ENCODE measurements around the gene APOBEC4. TPM values are rescaled to one million over a fixed set of nuclear protein-coding genes. Genes with fewer than 3 reads are reported as not detected.

Gene APOBEC4
- total and polyA plus RNA-seq, 7 experiments from 2014 or later: 0.19 TPM; not detected in 6

DNA sequence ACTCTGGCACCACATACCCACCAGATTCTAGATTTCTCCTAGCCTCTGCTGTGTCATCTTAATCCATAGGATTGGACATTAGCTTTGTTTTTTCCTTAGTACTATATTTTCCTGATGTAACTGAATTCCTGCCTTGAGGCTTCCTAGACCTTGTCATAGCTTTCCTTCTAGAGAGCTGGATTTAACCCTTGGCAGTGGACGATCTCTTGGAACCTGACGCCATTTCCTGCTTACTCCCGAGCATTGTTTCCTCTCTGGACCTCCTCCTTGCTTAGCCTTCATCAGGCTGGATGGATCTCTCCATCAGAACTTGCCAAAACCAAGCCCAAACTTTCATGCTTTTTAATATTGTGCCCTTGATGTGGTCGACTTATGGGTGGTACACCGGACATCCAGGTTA lies 1.5 kb downstream of the APOBEC4 start:
- H3K36me3 Mint-ChIP-seq: no peaks in the 10 kb centered on the region
- H3K27ac Mint-ChIP-seq: peak overlapping the region; percentile 87 to 93 (median 90)
- ATAC-seq: no peak
- peak overlapping the region in 4 of 10 donors; percentile 24 to 58 (median 55) for H3K4me3 Mint-ChIP-seq
- intact Hi-C loops (cut with micrococcal nuclease): loop anchor here (1.0 to 10.0 kb wide), 4 partner anchors 15 to 1043 kb away; partner anchors contain the start of genes COLGALT2 (in 1 of the 2) and TSEN15 (in 1 of the 2)
- Histone ChIP-seq H3K4me1 (ENCODE audit: control insufficient read depth in 2 of 2, insufficient read depth in 2 of 2, low read length in 2 of 2) (peaks cover 18 to 34% of the 10 kb centered on the region in 2 donors), H3K9me3 (ENCODE audit: control insufficient read depth in 2 of 3, low read length in 3 of 3) (no peaks in the 10 kb centered on the region), H3K36me3 (ENCODE audit: control insufficient read depth in 2 of 3, insufficient read depth in 3 of 3, low read length in 3 of 3) (no peaks in the 10 kb centered on the region), H3K4me3 (ENCODE audit: low read length) (no peak overlapping the region), H3K27me3 (ENCODE audit: control insufficient read depth in 2 of 2, insufficient read depth in 2 of 2, low read length in 2 of 2) (no peaks in the 10 kb centered on the region), H3K27ac (ENCODE audit: low read depth, low read length) (peak overlapping the region; percentile 58)
- no peaks in the 10 kb centered on the region for H3K27me3 Mint-ChIP-seq
- POLR2A ChIA-PET: no interaction called here
- no peak for DNase-seq
- no peaks in the 10 kb centered on the region for H3K9me3 Mint-ChIP-seq
- H3K4me1 Mint-ChIP-seq: peaks cover 22 to 48% (median 36%) of the 10 kb centered on the region in 7 donors
- CTCF ChIA-PET: interaction anchor here (0.7 to 6.1 kb wide), 3 partner anchors 17 to 264 kb away, joined by 3 to 130 read pairs (median 5); no protein-coding TSS in a partner anchor

DNA sequence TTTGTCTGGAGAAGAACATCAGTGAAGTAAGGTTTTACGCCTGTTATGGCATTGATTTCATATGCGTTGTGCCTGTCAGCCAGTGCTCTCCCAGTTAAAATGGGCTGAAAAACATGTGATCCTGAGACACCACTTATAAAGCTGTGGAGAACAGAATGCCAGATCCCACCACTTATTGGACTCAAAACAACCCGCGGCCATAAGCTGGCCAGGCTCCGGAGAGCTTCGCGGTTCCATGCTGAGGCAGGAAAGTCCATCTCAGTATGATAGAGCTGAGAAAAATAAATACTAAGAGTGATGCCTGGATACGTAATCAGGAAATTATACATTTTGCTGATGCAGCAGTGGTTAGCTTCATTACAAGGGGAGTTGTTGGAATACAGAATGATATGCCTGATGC lies 5.1 kb downstream of the APOBEC4 start:
- intact Hi-C loops (cut with micrococcal nuclease): no loop called here
- Mint-ChIP-seq H3K27ac (no peak overlapping the region), H3K27me3 (no peaks in the 10 kb centered on the region), H3K4me3 (no peak overlapping the region), H3K9me3 (no peaks in the 10 kb centered on the region), H3K36me3 (no peaks in the 10 kb centered on the region), H3K4me1 (peaks cover 18 to 26% (median 21%) of the 10 kb centered on the region in 7 donors)
- Histone ChIP-seq H3K4me3 (ENCODE audit: low read length) (no peak overlapping the region), H3K4me1 (ENCODE audit: control insufficient read depth in 2 of 2, insufficient read depth in 2 of 2, low read length in 2 of 2) (peaks cover 18% of the 10 kb centered on the region in 2 donors), H3K27me3 (ENCODE audit: control insufficient read depth in 2 of 2, insufficient read depth in 2 of 2, low read length in 2 of 2) (no peaks in the 10 kb centered on the region), H3K9me3 (ENCODE audit: control insufficient read depth in 2 of 3, low read length in 3 of 3) (no peaks in the 10 kb centered on the region), H3K27ac (ENCODE audit: low read depth, low read length) (no peak overlapping the region), H3K36me3 (ENCODE audit: control insufficient read depth in 2 of 3, insufficient read depth in 3 of 3, low read length in 3 of 3) (no peaks in the 10 kb centered on the region)
- DNase-seq (no peak), ATAC-seq (no peak)
- CTCF ChIA-PET: interaction anchor here (2.6 kb wide), 1 partner anchor 268 kb away, joined by 11 read pairs; no protein-coding TSS in a partner anchor
- POLR2A ChIA-PET: interaction anchor here (0.7 kb wide), 1 partner anchor 16 kb away, joined by 3 read pairs; no protein-coding TSS in a partner anchor

DNA sequence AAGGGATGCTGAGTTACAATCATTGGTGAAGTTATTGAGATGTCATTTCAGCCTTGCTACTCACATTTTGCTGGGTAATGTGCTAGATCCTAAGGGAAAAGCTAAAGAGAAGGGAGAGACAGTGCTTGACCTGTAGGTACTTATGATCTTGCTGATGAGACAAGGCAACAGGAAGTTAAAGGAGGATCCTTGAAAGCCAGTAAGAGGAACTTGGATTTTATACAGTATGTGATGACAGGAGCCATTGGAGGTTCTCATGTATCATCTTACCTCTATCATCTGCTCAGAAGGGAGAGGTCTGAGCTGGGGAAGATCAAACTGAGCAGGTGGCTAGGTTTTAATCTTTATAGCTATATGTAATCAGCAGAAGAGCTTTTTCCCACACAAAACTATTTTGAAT lies 6.3 kb downstream of the APOBEC4 start:
- no peaks in the 10 kb centered on the region for H3K9me3 Mint-ChIP-seq
- Histone ChIP-seq H3K27ac (ENCODE audit: low read depth, low read length) (no peak overlapping the region), H3K36me3 (ENCODE audit: control insufficient read depth in 2 of 3, insufficient read depth in 3 of 3, low read length in 3 of 3) (no peaks in the 10 kb centered on the region), H3K9me3 (ENCODE audit: control insufficient read depth in 2 of 3, low read length in 3 of 3) (no peaks in the 10 kb centered on the region), H3K4me3 (ENCODE audit: low read length) (no peak overlapping the region), H3K27me3 (ENCODE audit: control insufficient read depth in 2 of 2, insufficient read depth in 2 of 2, low read length in 2 of 2) (no peaks in the 10 kb centered on the region), H3K4me1 (ENCODE audit: control insufficient read depth in 2 of 2, insufficient read depth in 2 of 2, low read length in 2 of 2) (peaks cover 5 to 6% of the 10 kb centered on the region in 2 donors)
- ATAC-seq (no peak), DNase-seq (no peak)
- peaks cover 0 to 4% (median 0%) of the 10 kb centered on the region in 5 donors for H3K27me3 Mint-ChIP-seq
- no peak overlapping the region for H3K27ac Mint-ChIP-seq
- no peak overlapping the region for H3K4me3 Mint-ChIP-seq
- POLR2A ChIA-PET: no interaction called here
- peaks cover 6 to 13% (median 9%) of the 10 kb centered on the region in 7 donors for H3K4me1 Mint-ChIP-seq
- CTCF ChIA-PET: interaction anchor here (0.6 to 3.8 kb wide), 4 partner anchors 8 to 269 kb away, joined by 4 to 18 read pairs (median 8); no protein-coding TSS in a partner anchor
- intact Hi-C loops (cut with micrococcal nuclease): no loop called here
- H3K36me3 Mint-ChIP-seq: no peaks in the 10 kb centered on the region

DNA sequence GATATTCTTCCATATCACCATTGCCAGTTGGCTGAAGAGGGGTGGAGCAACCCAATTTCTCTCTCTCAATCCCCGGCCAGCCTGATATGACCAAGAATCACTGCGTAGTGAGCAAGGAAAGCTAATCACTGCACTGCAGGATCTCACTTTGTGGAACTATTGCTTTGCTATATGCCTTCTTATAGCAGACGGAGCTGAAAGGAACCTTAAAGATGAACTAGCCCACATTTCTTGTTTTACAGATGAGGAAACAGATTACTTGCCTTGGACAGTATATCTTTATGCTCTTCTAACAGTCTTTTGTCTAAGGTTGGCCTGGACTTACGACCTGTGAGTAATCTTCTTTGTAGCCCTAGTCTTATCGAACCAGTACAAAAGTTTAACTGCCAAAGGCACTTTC lies 7.6 kb downstream of the APOBEC4 start:
- H3K27me3 Mint-ChIP-seq: peaks cover 0 to 12% (median 0%) of the 10 kb centered on the region in 5 donors
- peaks cover 0 to 9% (median 2%) of the 10 kb centered on the region in 7 donors for H3K4me1 Mint-ChIP-seq
- no peak overlapping the region for H3K4me3 Mint-ChIP-seq
- DNase-seq (no peak), ATAC-seq (no peak)
- no peaks in the 10 kb centered on the region for H3K9me3 Mint-ChIP-seq
- no peak overlapping the region for H3K27ac Mint-ChIP-seq
- H3K36me3 Mint-ChIP-seq: no peaks in the 10 kb centered on the region
- Histone ChIP-seq H3K27me3 (ENCODE audit: control insufficient read depth in 2 of 2, insufficient read depth in 2 of 2, low read length in 2 of 2) (no peaks in the 10 kb centered on the region), H3K4me3 (ENCODE audit: low read length) (no peak overlapping the region), H3K36me3 (ENCODE audit: control insufficient read depth in 2 of 3, insufficient read depth in 3 of 3, low read length in 3 of 3) (no peaks in the 10 kb centered on the region), H3K9me3 (ENCODE audit: control insufficient read depth in 2 of 3, low read length in 3 of 3) (no peaks in the 10 kb centered on the region), H3K4me1 (ENCODE audit: control insufficient read depth in 2 of 2, insufficient read depth in 2 of 2, low read length in 2 of 2) (no peaks in the 10 kb centered on the region), H3K27ac (ENCODE audit: low read depth, low read length) (no peak overlapping the region)
- intact Hi-C loops (cut with micrococcal nuclease): no loop called here
- CTCF ChIA-PET: interaction anchor here (0.6 to 3.8 kb wide), 3 partner anchors 9 to 270 kb away, joined by 3 to 18 read pairs (median 8); no protein-coding TSS in a partner anchor
- POLR2A ChIA-PET: no interaction called here

DNA sequence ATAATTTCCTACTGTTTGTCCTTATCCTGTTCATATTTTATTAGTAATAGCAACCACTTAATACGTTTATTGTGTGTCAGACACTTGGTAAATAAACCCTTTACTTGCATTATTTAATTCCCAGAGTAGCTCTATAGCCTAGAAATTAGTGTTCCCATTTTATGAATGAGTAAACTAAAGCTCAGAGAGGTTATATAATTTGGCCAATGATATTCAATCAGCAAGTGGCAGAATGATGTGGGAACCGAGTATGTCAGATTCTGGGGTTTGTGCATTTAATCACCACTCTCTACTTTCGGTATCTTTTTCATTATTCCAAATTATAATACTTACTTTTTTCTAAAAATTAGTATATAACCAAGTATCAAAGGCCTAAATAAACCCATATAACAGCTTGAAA lies 10.9 kb downstream of the APOBEC4 start:
- DNase-seq (no peak), ATAC-seq (no peak)
- H3K4me1 ChIP-seq (ENCODE audit: control insufficient read depth in 2 of 2, insufficient read depth in 2 of 2, low read length in 2 of 2): no peaks in the 10 kb centered on the region
- no peaks in the 10 kb centered on the region for H3K9me3 ChIP-seq (ENCODE audit: control insufficient read depth in 2 of 3, low read length in 3 of 3)
- CTCF ChIA-PET: no interaction called here
- no peaks in the 10 kb centered on the region for H3K9me3 Mint-ChIP-seq
- H3K4me3 ChIP-seq (ENCODE audit: low read length): no peak overlapping the region
- no peaks in the 10 kb centered on the region for H3K36me3 ChIP-seq (ENCODE audit: control insufficient read depth in 2 of 3, insufficient read depth in 3 of 3, low read length in 3 of 3)
- no peak overlapping the region for H3K27ac ChIP-seq (ENCODE audit: low read depth, low read length)
- no peaks in the 10 kb centered on the region for H3K27me3 ChIP-seq (ENCODE audit: control insufficient read depth in 2 of 2, insufficient read depth in 2 of 2, low read length in 2 of 2)
- no peak overlapping the region for H3K27ac Mint-ChIP-seq
- no peaks in the 10 kb centered on the region for H3K36me3 Mint-ChIP-seq
- peaks cover 2 to 20% (median 9%) of the 10 kb centered on the region in 7 donors for H3K4me1 Mint-ChIP-seq
- intact Hi-C loops (cut with micrococcal nuclease): no loop called here
- H3K4me3 Mint-ChIP-seq: no peak overlapping the region
- POLR2A ChIA-PET: no interaction called here
- H3K27me3 Mint-ChIP-seq: peaks cover 0 to 25% (median 0%) of the 10 kb centered on the region in 5 donors

DNA sequence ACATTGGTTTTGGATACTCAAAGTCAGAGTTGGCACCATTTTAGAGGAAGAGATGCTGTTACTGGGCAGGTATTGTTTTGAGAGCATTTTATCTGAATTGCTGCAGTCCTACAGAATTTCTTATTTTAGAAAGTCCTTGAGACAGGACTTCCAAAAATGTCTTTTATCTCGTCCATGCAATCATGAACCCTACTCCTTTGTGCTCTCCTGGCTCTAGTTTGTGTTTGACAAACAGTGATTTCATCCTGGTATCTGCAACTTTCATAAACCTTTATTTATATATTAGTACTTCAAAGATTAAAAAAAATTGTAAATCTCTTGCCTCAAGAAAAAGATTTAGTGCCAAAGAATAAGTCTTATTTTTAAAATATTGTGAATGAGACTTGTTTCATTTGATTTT lies 12.9 kb downstream of the APOBEC4 start:
- peaks cover 0 to 2% (median 0%) of the 10 kb centered on the region in 11 donors for H3K9me3 Mint-ChIP-seq
- Histone ChIP-seq H3K27ac (ENCODE audit: low read depth, low read length) (no peak overlapping the region), H3K27me3 (ENCODE audit: control insufficient read depth in 2 of 2, insufficient read depth in 2 of 2, low read length in 2 of 2) (no peaks in the 10 kb centered on the region), H3K4me1 (ENCODE audit: control insufficient read depth in 2 of 2, insufficient read depth in 2 of 2, low read length in 2 of 2) (peaks cover 0 to 2% of the 10 kb centered on the region in 2 donors), H3K9me3 (ENCODE audit: control insufficient read depth in 2 of 3, low read length in 3 of 3) (no peaks in the 10 kb centered on the region), H3K4me3 (ENCODE audit: low read length) (no peak overlapping the region), H3K36me3 (ENCODE audit: control insufficient read depth in 2 of 3, insufficient read depth in 3 of 3, low read length in 3 of 3) (no peaks in the 10 kb centered on the region)
- POLR2A ChIA-PET: no interaction called here
- CTCF ChIA-PET: no interaction called here
- intact Hi-C loops (cut with micrococcal nuclease): no loop called here
- H3K27ac Mint-ChIP-seq: peak overlapping the region in 1 of 9 donors; percentile 2
- H3K4me1 Mint-ChIP-seq: peaks cover 7 to 26% (median 17%) of the 10 kb centered on the region in 7 donors
- no peak overlapping the region for H3K4me3 Mint-ChIP-seq
- ATAC-seq (no peak), DNase-seq (no peak)
- H3K36me3 Mint-ChIP-seq: peaks cover 0 to 4% (median 3%) of the 10 kb centered on the region in 5 donors
- H3K27me3 Mint-ChIP-seq: peaks cover 0 to 37% (median 0%) of the 10 kb centered on the region in 5 donors

Data from naive thymus-derived CD4-positive, alpha-beta T cell (primary cell).